ENCODE data around the gene FGFRL1.

The FGFRL1 gene

GRCh38 chr4:1006856-1007255, 4.6 kb upstream of the FGFRL1 start:
- DNase-seq (ENCODE audit: low read depth) = no peak

DNA sequence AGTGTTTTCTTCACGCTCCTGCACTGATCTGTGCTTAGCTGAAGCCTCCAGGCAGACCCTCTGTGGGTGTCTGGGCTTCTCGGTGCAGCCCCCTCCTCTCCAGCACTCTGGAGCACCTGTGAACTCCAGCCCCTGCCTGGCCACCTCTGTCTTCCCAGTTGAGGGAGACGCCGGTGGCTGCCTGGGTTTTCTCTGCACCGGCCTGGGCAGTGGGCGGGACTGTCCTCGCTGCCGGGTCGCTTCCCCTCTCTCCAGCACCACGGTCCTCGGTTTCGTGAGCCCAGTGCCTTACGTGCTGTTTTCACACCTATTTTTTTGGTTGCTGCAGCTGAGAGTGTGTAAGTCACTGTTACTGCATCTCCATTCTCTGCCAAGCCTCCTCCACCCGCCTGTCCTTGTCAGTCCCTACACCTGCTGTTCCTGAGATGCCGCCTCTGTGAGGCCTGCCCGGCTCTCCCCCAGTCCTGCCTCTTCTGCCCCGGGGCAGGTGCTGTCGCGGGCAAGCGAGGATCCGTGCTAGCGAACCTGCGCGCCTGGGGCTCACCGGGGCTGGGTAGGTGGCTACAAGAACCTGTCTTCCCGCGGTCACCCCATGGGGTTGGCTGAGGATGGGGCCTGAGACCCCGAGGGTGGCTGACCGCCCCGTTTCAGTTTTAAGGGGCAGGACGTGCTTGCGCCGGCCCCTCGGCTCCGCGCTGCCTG, 2.4 kb upstream of the FGFRL1 start:
- DNase-seq (ENCODE audit: low read depth) = peak; percentile 20

DNA sequence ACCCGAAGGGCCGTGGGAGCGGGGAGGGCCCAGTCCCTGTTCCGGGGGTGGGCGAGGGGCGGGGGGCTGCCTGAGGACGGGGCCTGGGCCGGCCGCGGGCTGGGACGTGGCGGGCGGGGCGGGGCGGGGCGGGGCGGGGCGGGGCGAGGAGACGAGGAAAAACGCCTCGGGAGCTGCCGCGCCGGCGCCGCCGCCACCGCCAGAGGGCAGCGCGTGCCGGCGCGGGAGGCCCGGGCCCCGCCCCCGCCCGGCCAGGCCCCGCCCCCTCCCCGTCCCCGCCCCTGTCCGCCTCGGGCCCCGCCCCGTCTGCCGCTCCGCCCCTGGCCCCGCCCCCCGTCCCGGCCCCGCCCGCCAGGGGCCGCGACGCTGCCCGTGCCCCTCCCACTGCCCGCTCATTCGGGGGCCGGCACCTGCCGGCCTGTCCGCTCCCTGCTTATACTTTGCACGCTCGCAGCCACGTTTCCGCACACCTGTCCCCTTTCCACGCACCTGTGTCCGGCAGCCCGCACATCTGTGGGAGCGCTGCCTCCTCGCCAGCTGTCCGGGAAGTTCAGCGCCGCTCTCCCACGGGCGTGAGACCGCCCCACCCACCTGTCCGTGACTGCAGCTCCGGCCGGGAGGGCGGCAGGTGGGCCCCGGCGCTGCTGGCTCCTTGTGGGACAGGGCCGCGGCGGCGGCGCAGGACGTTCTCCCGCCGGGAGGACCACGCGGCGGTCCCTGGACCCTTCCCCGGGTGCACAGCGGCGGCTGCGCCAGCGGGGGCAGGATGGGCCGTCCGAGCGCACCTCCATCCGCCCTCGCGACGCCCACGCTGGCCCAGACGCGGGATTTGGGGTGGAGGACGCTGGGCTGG, 1.7 kb upstream of the FGFRL1 start:
- peak; percentile 70 for DNase-seq (ENCODE audit: low read depth)

DNA sequence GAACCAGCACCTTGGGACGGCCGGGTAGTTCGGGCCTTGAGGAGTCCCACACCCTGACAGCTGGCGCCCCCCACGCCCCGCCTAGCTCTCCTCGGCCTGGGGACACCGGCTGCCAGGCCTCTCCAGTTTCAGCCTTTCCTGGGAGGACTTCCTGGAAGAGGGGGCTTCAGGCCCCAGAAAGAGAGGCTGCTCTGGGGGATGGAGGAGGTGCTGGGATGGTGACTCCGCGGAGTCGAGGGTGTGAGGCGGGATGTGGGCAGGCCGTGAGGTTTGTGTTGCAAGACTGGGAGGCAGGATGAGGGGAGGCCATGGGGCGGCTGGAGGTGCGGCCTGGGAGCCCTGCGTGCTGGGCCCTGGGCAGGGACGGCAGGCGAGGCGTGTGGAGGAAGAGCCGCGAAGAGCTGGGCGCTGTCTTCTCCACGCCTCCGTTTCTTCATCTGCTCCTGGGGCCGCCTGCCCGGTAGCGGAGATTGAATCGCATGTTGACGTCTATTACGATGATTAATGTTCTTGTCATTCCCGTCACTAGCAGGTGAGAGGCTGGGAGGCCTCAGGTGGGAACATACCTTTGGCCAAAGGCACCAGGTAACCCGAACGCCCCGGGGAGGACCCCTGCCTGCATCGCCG, 918 bp upstream of the FGFRL1 start:
- peak; percentile 54 for DNase-seq (ENCODE audit: low read depth)

GRCh38 chr4:1011666-1012033, 224 bp downstream of the FGFRL1 start:
- DNase-seq (ENCODE audit: low read depth) = no peak

DNA sequence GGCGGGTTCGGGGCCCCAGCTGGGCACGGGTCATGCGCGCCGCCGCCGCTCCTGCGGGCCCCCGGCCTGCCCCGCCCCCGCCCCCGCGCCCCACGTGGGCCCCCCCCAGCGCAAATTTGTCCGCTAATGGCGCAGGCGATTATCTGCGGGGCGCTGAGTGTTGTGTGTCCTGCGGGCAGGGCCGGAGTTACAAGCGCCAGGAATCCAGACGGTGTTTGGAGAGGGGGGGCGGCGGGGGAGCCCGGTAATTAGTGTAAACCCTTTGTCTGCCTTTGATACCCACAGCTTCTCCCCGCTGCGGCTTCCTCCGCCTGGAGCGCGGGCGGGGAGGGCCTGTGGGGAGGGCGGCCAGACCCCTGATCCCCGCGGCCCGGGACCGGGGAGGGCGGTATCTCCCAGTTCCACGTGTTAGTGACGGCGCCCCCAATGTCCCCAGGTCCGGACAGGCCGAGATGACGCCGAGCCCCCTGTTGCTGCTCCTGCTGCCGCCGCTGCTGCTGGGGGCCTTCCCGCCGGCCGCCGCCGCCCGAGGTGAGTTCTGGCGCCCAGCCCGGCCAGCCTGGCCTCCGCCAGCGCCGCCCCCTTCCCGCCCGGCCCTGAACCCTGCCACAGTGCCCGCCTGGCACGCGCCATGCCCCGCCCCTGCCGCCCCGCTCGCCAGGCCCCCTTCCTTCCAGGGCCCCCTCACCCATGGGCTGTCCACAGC, 761 bp downstream of the FGFRL1 start:
- peak; percentile 11 for DNase-seq (ENCODE audit: low read depth)

DNA sequence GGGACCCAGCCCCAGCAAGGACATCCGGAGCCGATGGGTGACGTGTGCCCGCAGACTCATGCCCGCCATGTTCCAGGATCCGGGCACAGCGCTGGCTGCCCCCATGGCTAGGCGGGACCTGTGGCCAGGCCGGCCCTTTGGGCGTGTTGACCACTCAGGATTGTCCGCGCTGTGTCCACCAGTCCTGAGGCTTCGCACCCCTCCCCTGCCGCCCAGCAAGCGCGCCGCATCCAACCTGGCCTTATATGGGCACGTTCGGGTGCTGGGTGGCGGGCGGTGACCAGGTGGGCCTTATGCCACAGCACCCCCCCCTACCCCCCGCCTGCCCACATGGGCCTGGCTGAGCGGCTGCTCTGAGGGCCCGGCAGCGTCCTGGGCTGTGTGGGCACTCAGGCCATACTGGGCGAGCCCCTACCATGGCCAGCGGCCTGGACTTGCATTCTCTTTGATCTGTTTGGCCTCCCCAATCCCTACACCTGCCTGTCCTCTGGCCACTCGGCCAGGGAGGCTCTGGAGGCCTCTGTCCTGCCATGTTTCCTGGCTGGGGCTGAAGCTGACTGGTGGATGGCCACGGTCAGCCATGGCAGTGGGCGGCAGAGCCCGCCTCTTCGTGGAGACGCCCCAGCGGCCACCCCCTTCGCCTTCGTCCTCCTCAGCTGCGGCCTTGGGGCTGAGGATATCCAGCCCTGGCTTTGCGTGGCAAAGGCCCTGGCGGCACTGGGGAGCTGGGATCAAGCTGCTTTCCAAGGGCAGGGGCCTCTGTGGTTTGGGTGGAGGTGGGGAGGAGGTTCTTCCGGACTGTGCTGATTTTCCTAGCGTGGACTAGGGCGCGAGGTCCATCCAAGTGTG, 2.0 kb downstream of the FGFRL1 start:
- no peak for DNase-seq (ENCODE audit: low read depth)

- DNase-seq (ENCODE audit: low read depth) = no peak
These were observed 3.1 kb downstream of the FGFRL1 start for GRCh38 chr4:1014291-1015167.

GRCh38 chr4:1015179-1015578, 3.8 kb downstream of the FGFRL1 start:
- no peak for DNase-seq (ENCODE audit: low read depth)

GRCh38 chr4:1015746-1016145, 4.3 kb downstream of the FGFRL1 start:
- DNase-seq (ENCODE audit: low read depth) = no peak

DNA sequence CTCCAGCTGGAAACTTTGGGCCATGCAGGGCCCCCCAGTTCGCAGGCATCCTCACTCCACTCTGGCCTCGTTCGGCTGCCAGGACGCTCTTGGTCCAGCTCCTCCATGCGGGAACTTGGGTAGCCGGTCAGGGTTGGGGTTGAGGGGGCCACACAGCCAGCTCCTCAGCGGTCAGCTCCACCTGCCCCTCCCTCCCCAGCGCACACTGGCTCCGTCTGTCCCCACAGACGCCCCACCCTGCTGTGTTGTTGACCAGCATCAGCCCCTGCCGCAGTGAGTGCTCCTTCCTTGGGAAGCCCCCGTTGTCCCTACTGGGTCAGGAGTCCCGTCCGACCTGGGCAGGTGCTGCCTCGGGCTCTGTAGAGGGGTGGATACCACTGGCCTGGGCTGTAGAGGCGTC, 5.8 kb downstream of the FGFRL1 start:
- no peak for DNase-seq (ENCODE audit: low read depth)

DNA sequence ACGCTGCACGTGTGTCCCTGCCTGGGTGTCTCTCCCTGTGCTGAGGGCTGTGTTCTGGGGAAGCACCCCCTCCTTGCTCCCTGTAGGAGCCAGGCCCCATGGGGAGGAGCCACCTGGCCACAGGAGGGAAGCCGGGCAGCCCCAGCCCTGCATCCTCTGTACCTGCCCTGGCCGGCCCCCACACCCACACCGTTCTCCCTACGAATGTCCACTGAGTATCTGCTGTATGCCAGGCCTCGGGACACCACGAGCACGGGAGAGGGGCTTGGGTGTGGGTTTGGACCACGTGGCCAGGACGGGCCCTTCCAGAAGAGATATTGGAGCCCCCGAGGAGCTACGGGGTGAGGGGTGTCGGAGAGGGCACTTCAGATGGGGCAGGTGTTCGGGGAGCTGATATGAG, 6.3 kb downstream of the FGFRL1 start:
- no peak for DNase-seq (ENCODE audit: low read depth)

GRCh38 chr4:1018147-1019020, 7.0 kb downstream of the FGFRL1 start:
- no peak for DNase-seq (ENCODE audit: low read depth)

GRCh38 chr4:1019320-1019719, 7.9 kb downstream of the FGFRL1 start:
- no peak for DNase-seq (ENCODE audit: low read depth)

DNA sequence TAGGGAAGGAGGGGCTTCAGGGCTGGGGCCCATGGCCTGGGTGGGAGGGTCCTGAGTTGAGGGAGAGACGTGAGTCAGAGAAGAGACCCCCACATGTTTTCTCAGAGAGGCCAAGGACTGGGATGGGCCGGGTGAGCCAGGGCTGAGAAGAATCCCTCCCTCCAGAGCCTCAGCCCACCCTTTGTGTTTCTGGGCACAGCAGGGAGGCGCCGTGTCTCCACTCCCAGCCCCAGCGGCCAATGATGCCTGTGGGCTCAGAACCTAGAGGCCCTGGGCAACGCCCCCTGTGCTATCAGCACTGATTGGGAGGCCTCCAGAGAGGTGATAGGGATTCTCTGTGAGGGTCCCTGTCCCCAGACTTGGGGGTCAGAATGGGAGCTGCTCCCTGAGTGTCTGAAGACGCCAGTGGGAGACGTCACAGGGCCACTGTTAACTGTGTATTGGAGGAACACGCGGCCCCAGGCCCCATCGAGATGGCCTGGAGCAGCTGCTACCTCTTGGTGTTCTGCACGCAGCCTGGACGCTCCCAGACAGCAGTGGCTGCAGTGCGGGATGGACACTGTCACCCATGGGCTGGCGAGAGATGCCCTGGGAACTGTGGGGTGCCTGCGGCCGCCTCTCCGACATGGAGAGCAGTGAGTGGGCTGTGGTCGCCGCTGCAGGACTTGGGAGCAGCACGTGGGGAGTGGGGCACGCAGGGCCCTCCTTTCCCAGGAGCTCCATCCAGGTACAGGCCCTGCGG, 8.5 kb downstream of the FGFRL1 start:
- DNase-seq (ENCODE audit: low read depth) = no peak

GRCh38 chr4:1021386-1022050, 10.1 kb downstream of the FGFRL1 start:
- DNase-seq (ENCODE audit: low read depth) = no peak

GRCh38 chr4:1022051-1022738, 10.8 kb downstream of the FGFRL1 start:
- no peak for DNase-seq (ENCODE audit: low read depth)

DNA sequence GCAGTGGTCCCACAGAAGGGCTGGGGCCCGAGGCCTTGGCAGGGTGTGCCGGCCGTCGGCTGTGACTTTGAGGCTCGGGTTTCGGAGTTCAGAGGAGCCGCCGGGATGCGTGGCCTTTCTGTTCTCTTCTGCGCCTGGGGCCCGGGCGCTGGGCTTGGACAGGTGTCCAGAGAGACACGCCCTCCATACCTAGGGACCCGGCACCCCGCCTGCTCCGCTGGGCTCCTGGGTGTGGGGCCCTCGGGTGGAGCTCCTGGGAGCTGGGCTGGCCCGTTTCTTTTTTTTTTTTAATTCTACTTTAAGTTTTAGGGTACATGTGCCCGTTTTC, 11.3 kb downstream of the FGFRL1 start:
- DNase-seq (ENCODE audit: low read depth) = no peak
